Gastroesophageal sphincter (tissue), 3 donors: ENCODE results near the gene CUTA.

ENCODE experiments used
- EP300 ChIP-seq: sonication (generic); formaldehyde crosslinking; IDR thresholded peaks from one replicate; pipeline ENCODE4 v1.6.1; 2017; ENCODE audit warnings: antibody characterized with exemption, mild to moderate bottlenecking
- POLR2A ChIP-seq, 2 donors: fragments of 450-650 bp; IDR thresholded peaks; one replicate each; pipeline ENCODE4 v1.6.1; 2017; ENCODE audit warnings: antibody characterized with exemption in 2 of 2, mild to moderate bottlenecking in 2 of 2, moderate library complexity in 1 of 2
- TF ChIP-seq, protein P1 (sequence below), 4 experiments: fragments of 200-600 bp in 2 of 4; fragments of 450-650 bp in 2 of 4; sonication (generic) in 1 of 4; IDR thresholded peaks; one replicate each; pipeline ENCODE4 v1.5.1; 2017 to 2019; ENCODE audit warnings: antibody characterized with exemption in 4 of 4, mild to moderate bottlenecking in 2 of 4, moderate library complexity in 2 of 4

GRCh38 chr6:33397541-33397940 is 20.4 kb downstream of the CUTA start:
- TF ChIP-seq POLR2A (IDR thresholded peaks at IDR 0.05): no peak
- TF ChIP-seq, protein P1, sequence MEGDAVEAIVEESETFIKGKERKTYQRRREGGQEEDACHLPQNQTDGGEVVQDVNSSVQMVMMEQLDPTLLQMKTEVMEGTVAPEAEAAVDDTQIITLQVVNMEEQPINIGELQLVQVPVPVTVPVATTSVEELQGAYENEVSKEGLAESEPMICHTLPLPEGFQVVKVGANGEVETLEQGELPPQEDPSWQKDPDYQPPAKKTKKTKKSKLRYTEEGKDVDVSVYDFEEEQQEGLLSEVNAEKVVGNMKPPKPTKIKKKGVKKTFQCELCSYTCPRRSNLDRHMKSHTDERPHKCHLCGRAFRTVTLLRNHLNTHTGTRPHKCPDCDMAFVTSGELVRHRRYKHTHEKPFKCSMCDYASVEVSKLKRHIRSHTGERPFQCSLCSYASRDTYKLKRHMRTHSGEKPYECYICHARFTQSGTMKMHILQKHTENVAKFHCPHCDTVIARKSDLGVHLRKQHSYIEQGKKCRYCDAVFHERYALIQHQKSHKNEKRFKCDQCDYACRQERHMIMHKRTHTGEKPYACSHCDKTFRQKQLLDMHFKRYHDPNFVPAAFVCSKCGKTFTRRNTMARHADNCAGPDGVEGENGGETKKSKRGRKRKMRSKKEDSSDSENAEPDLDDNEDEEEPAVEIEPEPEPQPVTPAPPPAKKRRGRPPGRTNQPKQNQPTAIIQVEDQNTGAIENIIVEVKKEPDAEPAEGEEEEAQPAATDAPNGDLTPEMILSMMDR (IDR thresholded peaks at IDR 0.05): no peak
- no peak for TF ChIP-seq EP300
